GM18858 (cell line): ENCODE data around the gene CES1.
"Not testable (repeated sequence)": the region's sequence is repeated elsewhere in the genome, so short reads cannot be mapped to it uniquely, and the experiment has no call there.

Source experiments
- ATAC-seq: cut with Tn5 transposase; IDR thresholded peaks from one replicate; pipeline ENCODE4 v1.9.1; 2021; ENCODE audit not compliant: unreplicated experiment

CES1 gene

GRCh38 chr16:55832425-55832772 is 497 bp downstream of the CES1 start:
- no peak for ATAC-seq

GRCh38 chr16:55830658-55831294 is 2.1 kb downstream of the CES1 start:
- no peak for ATAC-seq

DNA sequence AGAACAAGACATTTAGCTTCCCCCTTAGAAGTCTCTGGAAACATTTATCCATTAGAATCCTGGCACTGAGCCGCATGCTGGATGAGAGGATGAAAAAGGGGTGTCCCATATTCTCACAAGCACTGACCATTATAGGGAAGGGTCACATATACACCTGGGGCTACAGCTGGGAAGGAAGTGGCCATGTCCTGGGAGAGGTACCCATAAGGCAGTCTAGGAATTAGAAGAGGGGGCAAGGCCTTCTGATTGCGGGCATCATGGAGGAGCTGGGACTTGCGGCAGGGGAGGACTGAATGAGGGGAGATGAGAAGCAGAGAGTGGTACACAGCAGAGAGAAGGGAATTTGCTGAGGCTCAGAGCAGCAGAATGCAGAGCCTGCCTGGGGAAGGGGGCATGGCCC is 3.7 kb downstream of the CES1 start:
- not testable (repeated sequence) for ATAC-seq

- ATAC-seq: no peak
These were observed 4.2 kb downstream of the CES1 start for GRCh38 chr16:55828680-55829079.

DNA sequence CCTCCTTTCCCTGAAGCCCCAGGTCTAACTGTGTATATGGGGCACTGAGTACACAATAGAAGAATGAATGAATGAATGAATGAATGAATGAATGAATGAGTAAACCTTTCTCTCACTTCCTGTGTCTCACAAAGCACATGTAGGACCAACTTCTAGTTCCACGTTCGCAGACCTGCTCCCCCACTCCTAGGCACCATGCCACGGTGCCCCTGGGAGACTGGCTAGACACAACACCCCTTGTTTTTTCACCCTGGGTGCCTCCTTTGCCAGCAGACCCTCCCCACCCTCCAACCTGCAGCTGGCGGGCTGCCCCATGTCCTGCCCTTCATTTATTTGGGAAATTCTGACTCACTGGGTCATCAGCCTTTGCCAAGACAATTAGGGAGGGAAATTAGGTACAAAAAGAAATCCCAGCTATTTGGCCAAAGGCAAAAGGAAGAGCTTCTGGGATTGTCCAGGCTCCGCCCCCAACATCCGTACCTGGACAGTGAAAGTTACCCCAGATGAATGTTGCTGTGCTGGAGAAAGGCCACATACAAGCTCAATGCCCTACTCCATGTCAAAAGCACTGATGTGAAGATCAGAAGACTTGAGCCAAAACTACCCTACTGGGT is 7.7 kb downstream of the CES1 start:
- no peak for ATAC-seq

DNA sequence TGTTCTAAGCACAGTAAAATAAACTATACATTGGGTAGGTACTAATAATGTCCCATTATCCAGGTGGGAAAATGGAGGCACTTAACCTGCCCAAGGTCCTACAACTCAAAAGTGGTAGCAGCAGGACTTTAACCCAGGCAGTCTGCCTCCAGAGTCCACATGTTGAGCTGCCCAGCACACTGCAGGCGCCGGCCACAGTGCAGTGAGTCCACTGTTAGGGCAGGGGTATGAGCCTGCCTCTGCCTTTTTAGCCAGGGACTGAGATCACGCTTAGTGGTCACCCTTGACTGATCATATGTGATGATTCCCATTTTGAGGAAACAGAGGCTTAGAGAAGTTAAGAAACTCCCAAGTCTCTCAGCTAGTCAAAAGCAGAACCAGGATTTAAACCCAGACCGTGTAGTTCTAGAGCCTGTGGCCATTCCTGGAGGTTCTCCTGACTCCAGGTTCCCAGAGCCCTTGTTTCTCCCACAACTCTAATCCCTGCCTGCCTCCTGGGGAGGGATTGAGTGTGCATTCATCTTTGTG is 8.4 kb downstream of the CES1 start:
- ATAC-seq: no peak

- no peak for ATAC-seq
These were observed 10.6 kb downstream of the CES1 start for GRCh38 chr16:55822280-55822810.

DNA sequence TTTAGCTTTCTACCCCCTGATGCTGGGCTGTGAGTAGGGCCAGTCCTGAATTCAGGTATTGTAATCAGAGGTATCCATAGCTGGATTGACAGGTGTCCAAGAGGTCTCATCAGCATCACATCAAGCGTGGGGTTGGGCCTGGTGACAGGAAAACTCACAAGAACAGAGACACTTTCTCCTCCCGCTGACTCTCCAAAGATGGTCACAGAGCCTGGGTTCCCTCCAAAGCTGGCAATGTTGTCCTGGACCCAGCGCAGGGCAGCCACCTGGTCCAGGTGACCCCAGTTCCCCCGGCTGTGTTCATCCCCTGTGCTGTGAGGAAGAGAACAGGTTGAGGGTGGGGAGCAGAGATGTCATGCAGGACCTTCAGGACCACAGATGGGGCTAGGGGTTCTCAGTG is 11.7 kb downstream of the CES1 start:
- no peak for ATAC-seq

- ATAC-seq: no peak
These were observed 12.3 kb downstream of the CES1 start for GRCh38 chr16:55820615-55821014.

DNA sequence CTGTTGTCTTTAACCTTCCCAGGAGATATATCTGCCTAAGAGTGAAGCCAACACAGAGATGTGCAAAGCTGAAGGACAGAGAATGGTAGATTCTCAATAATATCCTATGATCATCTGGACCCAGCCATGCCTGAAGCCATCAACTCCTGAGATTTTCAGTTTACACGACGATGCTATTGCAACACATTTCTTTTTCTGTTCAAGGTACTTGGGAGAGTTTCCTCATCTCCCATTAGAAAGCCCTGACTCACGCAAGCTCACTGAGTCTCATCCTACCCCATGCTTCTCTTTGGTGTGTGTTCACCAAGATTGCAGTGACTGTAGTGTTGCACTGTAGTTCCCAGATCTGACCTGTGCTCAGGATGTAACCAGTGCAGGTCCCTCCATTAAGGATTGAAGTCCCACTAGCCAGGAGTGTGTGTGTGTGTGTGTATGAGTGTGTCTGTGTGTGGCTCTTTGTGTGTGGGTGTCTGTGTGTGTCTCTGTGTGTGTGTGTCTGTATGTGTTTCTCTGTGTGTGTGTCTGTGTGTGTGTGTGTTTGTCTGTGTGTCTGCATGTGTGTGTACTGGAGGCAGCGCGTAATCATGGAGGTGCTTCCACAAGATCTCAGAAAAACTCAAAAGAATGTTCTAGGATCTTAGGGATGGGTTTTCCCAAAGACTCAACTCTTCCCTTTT is 15.5 kb downstream of the CES1 start:
- ATAC-seq: no peak

DNA sequence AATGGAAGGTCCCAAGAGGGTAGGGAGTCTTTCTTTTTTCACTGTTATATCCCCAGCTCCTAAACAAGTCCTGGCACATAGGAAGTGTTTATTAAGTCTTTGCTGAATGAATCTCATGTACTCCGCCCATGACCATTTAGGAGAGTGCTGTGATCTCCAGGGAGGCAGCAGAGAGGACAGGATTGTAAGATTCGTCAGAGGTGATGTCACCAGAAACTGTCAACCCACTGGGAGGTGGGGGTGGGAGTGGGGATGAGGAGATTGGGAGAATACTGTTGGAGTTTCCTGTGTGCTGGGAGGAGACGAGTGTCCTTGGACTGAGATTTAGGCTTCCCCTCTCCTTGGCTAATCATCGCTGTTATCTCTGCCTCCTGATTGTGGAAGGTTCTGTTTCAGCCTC is 16.7 kb downstream of the CES1 start:
- ATAC-seq: not testable (repeated sequence)

DNA sequence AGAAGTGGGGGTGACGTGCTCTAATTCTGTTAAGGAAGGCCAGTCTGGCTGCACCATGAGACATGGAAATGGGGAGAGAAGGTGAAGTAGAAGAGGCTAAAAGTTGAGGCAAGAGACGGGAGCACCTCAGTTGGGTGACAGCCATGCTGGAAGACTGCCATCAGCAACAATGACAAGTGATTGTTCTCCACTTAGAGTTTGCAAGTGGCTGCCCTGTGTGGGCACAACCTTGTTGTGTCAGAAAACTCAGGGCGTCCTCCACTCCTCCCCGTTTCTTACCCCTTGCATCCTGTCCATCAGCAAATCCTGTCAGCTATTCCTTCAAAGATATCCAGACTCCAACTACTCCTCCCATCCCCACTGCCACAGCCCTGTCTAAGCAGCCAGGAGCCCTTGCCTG is 17.6 kb downstream of the CES1 start:
- no peak for ATAC-seq

GRCh38 chr16:55814174-55814573 is 18.7 kb downstream of the CES1 start:
- ATAC-seq: not testable (repeated sequence)

- not testable (repeated sequence) for ATAC-seq
These were observed 19.2 kb downstream of the CES1 start for GRCh38 chr16:55813730-55814129.

GRCh38 chr16:55812951-55813350 is 19.9 kb downstream of the CES1 start:
- ATAC-seq: no peak

DNA sequence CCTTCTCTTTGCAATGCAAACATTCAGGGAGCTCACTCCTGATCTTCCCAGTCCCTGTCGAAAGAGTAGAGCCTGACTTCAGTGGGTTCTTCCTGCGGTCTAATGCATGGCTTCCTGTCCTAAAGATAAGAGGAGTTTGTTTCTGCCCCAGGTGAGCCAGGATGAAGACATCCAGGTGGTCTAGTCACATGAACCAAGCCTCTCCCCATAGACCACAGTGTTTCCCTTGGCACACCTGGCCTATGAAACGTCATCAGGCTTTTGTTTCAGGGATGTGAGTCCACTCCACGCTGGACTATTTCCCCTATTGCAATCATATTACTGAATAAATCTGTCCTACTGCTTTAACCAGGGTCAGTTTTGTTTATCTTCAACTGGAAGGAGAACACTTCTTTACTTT is 21.1 kb downstream of the CES1 start:
- ATAC-seq: no peak

- ATAC-seq: no peak
These were observed 22.4 kb downstream of the CES1 start for GRCh38 chr16:55810451-55810961.

- ATAC-seq: no peak
These were observed 23.0 kb downstream of the CES1 start for GRCh38 chr16:55809851-55810250.

GRCh38 chr16:55809386-55809785 is 23.5 kb downstream of the CES1 start:
- no peak for ATAC-seq

- ATAC-seq: not testable (repeated sequence)
These were observed 24.6 kb downstream of the CES1 start for GRCh38 chr16:55808286-55808685.

DNA sequence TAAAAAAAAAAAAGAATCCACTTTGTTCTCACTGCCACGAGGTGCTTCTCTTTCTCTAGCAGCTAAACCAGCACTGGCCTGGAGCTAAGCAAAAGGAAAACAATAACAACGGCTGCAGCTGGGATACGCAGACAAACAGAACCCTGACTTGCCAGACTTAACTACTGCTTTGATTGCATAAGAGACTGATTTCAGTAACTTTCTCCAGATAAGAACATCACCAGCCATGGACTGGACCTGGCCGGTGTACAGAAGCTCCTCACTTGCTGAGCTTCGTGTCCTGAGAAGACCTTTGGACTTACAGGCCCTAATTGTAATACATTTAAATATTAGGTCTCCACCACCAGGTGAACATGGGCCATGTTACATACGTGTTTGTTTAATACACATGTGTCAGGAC is 27.8 kb downstream of the CES1 start:
- ATAC-seq: not testable (repeated sequence)

GRCh38 chr16:55803681-55804080 is 29.2 kb downstream of the CES1 start:
- not testable (repeated sequence) for ATAC-seq
